Activated naive CD8-positive, alpha-beta T cell treated with anti-CD3 and anti-CD28 coated beads, Interleukin-2, amount 50 U/mL, for 16 hours (primary cell): Measurements from ENCODE around the gene JARID2.

Experiments
- DNase-seq: peaks from one replicate; pipeline ENCODE4 v3.0.0-alpha.2; 2020; ENCODE audit warnings: low read depth, low spot score

JARID2 gene

GRCh38 chr6:15264412-15264811, 18.5 kb downstream of the JARID2 start:
- DNase-seq, result no peak

GRCh38 chr6:15264902-15265761, 19.3 kb downstream of the JARID2 start:
- DNase-seq, result no peak

- DNase-seq, result no peak
These were observed 19.9 kb downstream of the JARID2 start for GRCh38 chr6:15265787-15266186.

GRCh38 chr6:15266423-15266996, 20.6 kb downstream of the JARID2 start:
- no peak for DNase-seq

GRCh38 chr6:15267221-15267620, 21.4 kb downstream of the JARID2 start:
- DNase-seq, result no peak

GRCh38 chr6:15268137-15268908, 22.5 kb downstream of the JARID2 start:
- DNase-seq, result no peak

GRCh38 chr6:15269011-15269410, 23.1 kb downstream of the JARID2 start:
- no peak for DNase-seq

GRCh38 chr6:15269619-15270018, 23.8 kb downstream of the JARID2 start:
- DNase-seq, result no peak

GRCh38 chr6:15270402-15270801, 24.5 kb downstream of the JARID2 start:
- DNase-seq, result no peak

- no peak for DNase-seq
These were observed 26.7 kb downstream of the JARID2 start for GRCh38 chr6:15272562-15272961.

- no peak for DNase-seq
These were observed 29.0 kb downstream of the JARID2 start for GRCh38 chr6:15274692-15275387.

- no peak for DNase-seq
These were observed 30.4 kb downstream of the JARID2 start for GRCh38 chr6:15276036-15276985.

GRCh38 chr6:15279047-15279661, 33.3 kb downstream of the JARID2 start:
- no peak for DNase-seq

GRCh38 chr6:15280028-15280427, 34.2 kb downstream of the JARID2 start:
- DNase-seq, result no peak

- no peak for DNase-seq
These were observed 35.1 kb downstream of the JARID2 start for GRCh38 chr6:15280961-15281360.

GRCh38 chr6:15282334-15282733, 36.5 kb downstream of the JARID2 start:
- DNase-seq, result no peak

GRCh38 chr6:15283986-15284361, 38.1 kb downstream of the JARID2 start:
- DNase-seq, result no peak

- DNase-seq, result no peak
These were observed 38.9 kb downstream of the JARID2 start for GRCh38 chr6:15284743-15285142.

GRCh38 chr6:15285682-15286294, 39.9 kb downstream of the JARID2 start:
- DNase-seq, result no peak
